ENCODE results near the gene QRICH1. TPM values are rescaled to one million over a fixed set of nuclear protein-coding genes. Genes with fewer than 3 reads are reported as not detected.

QRICH1 gene
- total RNA-seq, 4 donors from 2014 or later = 79.8 to 342 (median 98.3) TPM

DNA sequence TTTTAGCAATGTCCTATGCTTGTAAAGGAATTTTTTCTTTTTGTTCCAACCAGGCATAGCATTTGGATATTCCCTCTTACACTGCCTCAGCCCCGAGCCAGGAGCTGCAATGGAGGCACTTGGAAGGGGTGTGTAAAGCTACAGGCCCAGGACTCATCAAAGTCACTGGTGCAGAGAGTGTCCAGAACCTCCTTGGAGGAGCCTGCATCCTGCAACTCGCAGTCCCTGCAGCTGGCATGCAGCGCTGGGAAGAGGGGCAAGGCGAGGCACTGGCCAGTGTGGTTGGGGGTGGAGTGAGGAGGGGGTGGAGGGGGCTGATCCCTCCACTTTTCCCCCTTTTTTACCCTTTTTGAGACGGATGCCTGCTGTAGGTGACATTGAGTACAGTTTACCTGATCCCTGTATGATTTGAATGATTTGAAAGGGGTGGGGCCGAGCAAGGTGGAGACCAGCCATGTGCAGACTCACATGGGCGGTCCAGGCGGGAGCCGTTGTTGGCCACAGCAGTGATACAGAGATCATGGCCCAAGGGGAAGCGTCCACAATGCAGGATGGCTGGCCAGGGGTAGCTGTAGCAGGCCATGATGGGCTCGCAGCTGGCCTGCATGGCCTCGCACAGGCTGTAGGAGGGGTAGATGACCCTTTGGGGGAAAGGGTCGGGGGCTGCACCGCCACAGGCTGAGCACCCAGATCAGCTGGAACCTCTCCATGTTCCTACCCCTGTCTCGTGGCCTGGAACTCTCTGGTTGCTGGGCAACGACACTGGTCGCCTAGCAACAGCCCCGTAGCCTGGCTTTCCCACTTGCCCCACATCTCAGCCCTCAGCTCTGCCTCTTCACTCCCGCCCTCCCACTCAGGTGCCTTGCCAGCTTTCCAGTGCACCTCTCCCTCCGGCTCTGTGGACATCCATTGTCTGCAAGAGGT, 95.9 kb downstream of the QRICH1 start:
- H3K9me3 ChIP-seq = no peaks in the 10 kb centered on the region
- H3K4me1 ChIP-seq = no peaks in the 10 kb centered on the region
- intact Hi-C loops (cut with DNase I) = no loop called here
- TF ChIP-seq, protein P1, sequence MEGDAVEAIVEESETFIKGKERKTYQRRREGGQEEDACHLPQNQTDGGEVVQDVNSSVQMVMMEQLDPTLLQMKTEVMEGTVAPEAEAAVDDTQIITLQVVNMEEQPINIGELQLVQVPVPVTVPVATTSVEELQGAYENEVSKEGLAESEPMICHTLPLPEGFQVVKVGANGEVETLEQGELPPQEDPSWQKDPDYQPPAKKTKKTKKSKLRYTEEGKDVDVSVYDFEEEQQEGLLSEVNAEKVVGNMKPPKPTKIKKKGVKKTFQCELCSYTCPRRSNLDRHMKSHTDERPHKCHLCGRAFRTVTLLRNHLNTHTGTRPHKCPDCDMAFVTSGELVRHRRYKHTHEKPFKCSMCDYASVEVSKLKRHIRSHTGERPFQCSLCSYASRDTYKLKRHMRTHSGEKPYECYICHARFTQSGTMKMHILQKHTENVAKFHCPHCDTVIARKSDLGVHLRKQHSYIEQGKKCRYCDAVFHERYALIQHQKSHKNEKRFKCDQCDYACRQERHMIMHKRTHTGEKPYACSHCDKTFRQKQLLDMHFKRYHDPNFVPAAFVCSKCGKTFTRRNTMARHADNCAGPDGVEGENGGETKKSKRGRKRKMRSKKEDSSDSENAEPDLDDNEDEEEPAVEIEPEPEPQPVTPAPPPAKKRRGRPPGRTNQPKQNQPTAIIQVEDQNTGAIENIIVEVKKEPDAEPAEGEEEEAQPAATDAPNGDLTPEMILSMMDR (IDR thresholded peaks at IDR 0.05) = no peak
- no peak for TF ChIP-seq POLR2A (IDR thresholded peaks at IDR 0.05)
- no peak for DNase-seq
- 73 to 74% methylated on average over 20 of the region's 20 CpGs for whole genome bisulfite sequencing, 2 donors
- H3K27ac ChIP-seq = no peak overlapping the region
- no peaks in the 10 kb centered on the region for H3K27me3 ChIP-seq
- H3K36me3 ChIP-seq = peaks cover 0 to 4% of the 10 kb centered on the region in 2 donors
- H3K4me3 ChIP-seq (replicated peaks in 1 of 3) = no peak overlapping the region

DNA sequence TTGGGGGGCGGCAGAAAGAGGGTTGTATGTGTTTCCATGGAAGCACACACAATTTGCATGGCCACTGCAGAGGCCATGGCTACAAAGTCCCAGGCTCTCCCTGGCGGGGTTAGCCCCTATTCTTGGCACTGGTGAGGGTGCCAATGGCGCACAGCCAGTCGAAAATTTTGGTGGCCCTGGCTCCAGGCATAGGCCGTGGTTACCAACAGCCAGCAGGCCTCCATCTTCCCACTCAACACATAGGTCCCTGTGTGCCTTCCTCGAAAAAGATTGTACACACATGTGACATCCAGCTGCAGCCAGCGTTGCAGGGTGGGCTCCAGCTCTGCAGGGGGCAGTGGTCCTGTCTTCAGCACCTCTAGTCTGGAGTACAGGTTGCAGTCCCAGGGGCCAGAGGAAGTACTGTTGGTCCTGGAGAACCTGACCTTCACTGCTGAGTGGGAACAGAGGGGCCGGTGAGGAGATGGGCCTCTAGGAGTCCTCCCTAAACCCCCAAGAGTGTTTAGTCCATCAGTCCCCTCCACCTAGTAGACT, 96.7 kb downstream of the QRICH1 start:
- Histone ChIP-seq H3K4me1 (no peaks in the 10 kb centered on the region), H3K9me3 (no peaks in the 10 kb centered on the region), H3K27me3 (no peaks in the 10 kb centered on the region), H3K27ac (no peak overlapping the region), H3K4me3 (replicated peaks in 1 of 3) (no peak overlapping the region), H3K36me3 (peaks cover 0 to 4% of the 10 kb centered on the region in 2 donors)
- no peak for DNase-seq
- intact Hi-C loops (cut with DNase I) = no loop called here
- WGBS, 2 donors = 100% methylated on average over 1 to 6 of the region's 8 CpGs
- TF ChIP-seq, protein P1 (IDR thresholded peaks at IDR 0.05) = no peak
- no peak for TF ChIP-seq POLR2A (IDR thresholded peaks at IDR 0.05)

DNA sequence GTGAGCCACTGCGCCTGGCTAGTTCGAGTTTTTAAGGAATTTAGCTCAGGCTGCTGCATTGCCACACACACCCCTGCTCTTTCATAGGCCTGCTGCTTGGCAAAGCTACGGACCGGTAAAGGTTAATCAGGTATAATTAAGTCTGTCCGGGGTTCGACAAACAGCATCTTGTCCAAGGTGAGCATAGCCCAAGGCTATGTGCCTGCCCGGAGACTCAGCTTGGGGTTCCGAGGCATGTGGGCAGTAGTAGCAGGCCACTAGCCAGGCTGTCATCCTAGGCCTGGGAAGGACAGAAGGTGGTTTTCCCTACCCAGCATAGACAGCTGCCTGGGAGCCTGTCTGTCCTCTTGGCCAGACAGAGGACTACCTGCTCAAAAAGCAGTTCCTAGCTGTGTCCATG, 97.2 kb downstream of the QRICH1 start:
- Histone ChIP-seq H3K27ac (no peak overlapping the region), H3K27me3 (no peaks in the 10 kb centered on the region), H3K9me3 (no peaks in the 10 kb centered on the region), H3K36me3 (peaks cover 0 to 4% of the 10 kb centered on the region in 2 donors), H3K4me1 (peaks cover 2 to 3% of the 10 kb centered on the region in 2 donors), H3K4me3 (replicated peaks in 1 of 3) (no peak overlapping the region)
- WGBS, 2 donors = 93 to 95% methylated on average over 6 to 8 of the region's 8 CpGs
- TF ChIP-seq, protein P1 (IDR thresholded peaks at IDR 0.05) = no peak
- no peak for TF ChIP-seq POLR2A (IDR thresholded peaks at IDR 0.05)
- intact Hi-C loops (cut with DNase I) = no loop called here
- no peak for DNase-seq

DNA sequence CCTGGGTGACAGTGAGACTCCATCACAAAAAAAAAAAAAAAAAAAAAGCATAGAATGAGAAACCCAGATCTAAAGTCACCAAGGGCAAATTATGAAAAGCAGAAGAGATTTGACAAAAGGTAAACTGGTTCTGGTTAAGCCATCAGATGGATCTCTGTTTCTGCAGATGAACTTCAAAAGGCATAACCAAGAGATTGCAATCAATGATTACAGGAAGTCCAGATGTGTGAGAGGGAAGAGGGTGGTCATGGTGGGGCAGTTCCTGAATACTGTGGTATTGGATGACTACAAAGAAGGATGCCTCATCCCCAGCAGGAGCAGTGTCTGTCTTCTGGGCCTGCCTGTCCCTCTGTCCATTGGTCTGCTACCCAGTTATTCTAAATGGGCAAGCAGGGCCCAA, 100.0 kb downstream of the QRICH1 start:
- Histone ChIP-seq H3K27ac (no peak overlapping the region), H3K4me3 (replicated peaks in 1 of 3) (no peak overlapping the region), H3K36me3 (peaks cover 0 to 4% of the 10 kb centered on the region in 2 donors), H3K27me3 (no peaks in the 10 kb centered on the region), H3K4me1 (peaks cover 15 to 17% of the 10 kb centered on the region in 2 donors), H3K9me3 (no peaks in the 10 kb centered on the region)
- no peak for DNase-seq
- intact Hi-C loops (cut with DNase I) = no loop called here
- no peak for TF ChIP-seq POLR2A (IDR thresholded peaks at IDR 0.05)
- TF ChIP-seq, protein P1 (IDR thresholded peaks at IDR 0.05) = no peak
